GM23338 (cell line): ENCODE results near the gene CCRL2. TPM values are rescaled to one million over a fixed set of nuclear protein-coding genes. Genes with fewer than 3 reads are reported as not detected.

ENCODE experiments used
- ATAC-seq: fragments of 200-7000 bp; cut with Tn5 transposase; 3 replicates; pipeline ENCODE4 v1.9.1; 2020
- DNase-seq: peaks from one replicate; pipeline ENCODE4 v3.0.0-alpha.2; 2015; ENCODE audit warnings: low spot score
- H2AFZ ChIP-seq: fragments of 200-600 bp; sonication (generic); 2 replicates; pipeline ENCODE4 v1.8.0; 2016; ENCODE audit warnings: antibody characterized with exemption, mild to moderate bottlenecking, moderate library complexity
- H3F3A ChIP-seq: fragments of 200-600 bp; sonication (generic); replicated peaks from 2 replicates; pipeline ENCODE4 v1.8.0; 2017; ENCODE audit warnings: antibody characterized with exemption, mixed run types, low read depth
- H3K27ac ChIP-seq: fragments of 200-600 bp; sonication (generic); 2 replicates; pipeline ENCODE4 v1.6.1; 2016; ENCODE audit warnings: low read depth
- H3K27me3 ChIP-seq: fragments of 200-600 bp; sonication (generic); 2 replicates; pipeline ENCODE4 v1.8.0; 2016; ENCODE audit warnings: mild to moderate bottlenecking, mixed run types, moderate library complexity; ENCODE audit not compliant: insufficient read depth
- H3K36me3 ChIP-seq: fragments of 200-600 bp; sonication (generic); 2 replicates; pipeline ENCODE4 v1.8.0; 2016; ENCODE audit warnings: mild to moderate bottlenecking; ENCODE audit not compliant: insufficient read depth
- H3K4me1 ChIP-seq: fragments of 200-600 bp; sonication (generic); 2 replicates; pipeline ENCODE4 v1.8.0; 2016; ENCODE audit warnings: mild to moderate bottlenecking, moderate library complexity; ENCODE audit not compliant: insufficient read depth
- H3K4me2 ChIP-seq: fragments of 200-600 bp; sonication (generic); 2 replicates; pipeline ENCODE4 v1.7.1; 2017; ENCODE audit warnings: mixed run types
- H3K4me3 ChIP-seq: fragments of 200-600 bp; sonication (generic); 2 replicates; pipeline ENCODE4 v1.6.1; 2016; ENCODE audit warnings: mixed run types
- H3K79me2 ChIP-seq: fragments of 200-600 bp; sonication (generic); replicated peaks from 2 replicates; pipeline ENCODE4 v1.8.0; 2017; ENCODE audit warnings: mild to moderate bottlenecking; ENCODE audit not compliant: insufficient read depth
- H3K9me2 ChIP-seq: fragments of 200-600 bp; sonication (generic); 2 replicates; pipeline ENCODE4 v1.8.0; 2017; ENCODE audit not compliant: insufficient read depth
- H4K20me1 ChIP-seq: fragments of 200-600 bp; sonication (generic); replicated peaks from 2 replicates; pipeline ENCODE4 v1.8.0; 2017; ENCODE audit warnings: mild to moderate bottlenecking; ENCODE audit not compliant: insufficient read depth
- H3K27ac Mint-ChIP-seq: 2 replicates; pipeline ENCODE4 v1.8.0; 2020; ENCODE audit warnings: inconsistent platforms, mild to moderate bottlenecking, moderate library complexity, mixed read lengths
- H3K27me3 Mint-ChIP-seq: 3 replicates; pipeline ENCODE4 v1.8.0; 2022; ENCODE audit warnings: low read depth, mild to moderate bottlenecking, moderate library complexity, mixed read lengths, inconsistent platforms; ENCODE audit not compliant: insufficient read depth, poor library complexity
- H3K36me3 Mint-ChIP-seq: 3 replicates; pipeline ENCODE4 v1.8.0; 2021; ENCODE audit warnings: low read depth, mild to moderate bottlenecking, inconsistent platforms, moderate library complexity, mixed read lengths
- H3K4me1 Mint-ChIP-seq: 3 replicates; pipeline ENCODE4 v1.8.0; 2020; ENCODE audit warnings: mild to moderate bottlenecking, inconsistent platforms, mixed read lengths
- H3K4me3 Mint-ChIP-seq: 3 replicates; pipeline ENCODE4 v1.8.0; 2021; ENCODE audit warnings: moderate library complexity, mild to moderate bottlenecking, inconsistent platforms, mixed read lengths
- H3K9me3 Mint-ChIP-seq: 3 replicates; pipeline ENCODE4 v1.8.0; 2020; ENCODE audit warnings: moderate library complexity, mild to moderate bottlenecking, inconsistent platforms, mixed read lengths
- CREB1 ChIP-seq: fragments of 250-450 bp; sonication (Bioruptor Pico); IDR thresholded peaks from 2 replicates; pipeline ENCODE4 v1.5.0; 2020; ENCODE audit warnings: low read depth, mild to moderate bottlenecking, moderate library complexity
- EZH2 ChIP-seq: fragments of 200-600 bp; sonication (generic); IDR thresholded peaks from one replicate; pipeline ENCODE4 v1.8.0; 2017; ENCODE audit warnings: antibody characterized with exemption, mild to moderate bottlenecking, low read depth; ENCODE audit not compliant: unreplicated experiment
- EZH2phosphoT487 ChIP-seq: fragments of 200-600 bp; sonication (generic); IDR thresholded peaks from one replicate; pipeline ENCODE4 v1.8.1; 2018; ENCODE audit warnings: antibody characterized with exemption; ENCODE audit not compliant: unreplicated experiment
- JUNB ChIP-seq: IDR thresholded peaks from one replicate; pipeline ENCODE4 v1.6.1; 2016; ENCODE audit warnings: antibody characterized with exemption; ENCODE audit not compliant: unreplicated experiment
- NANOG ChIP-seq: IDR thresholded peaks from 2 replicates; pipeline ENCODE4 v1.6.1; 2016; ENCODE audit warnings: antibody characterized with exemption, borderline replicate concordance
- POLR2AphosphoS5 ChIP-seq: IDR thresholded peaks from 2 replicates; pipeline ENCODE4 v1.6.1; 2016; ENCODE audit warnings: antibody characterized with exemption, low read depth
- REST ChIP-seq: IDR thresholded peaks from one replicate; pipeline ENCODE4 v1.6.1; 2018; ENCODE audit warnings: antibody characterized with exemption; ENCODE audit not compliant: unreplicated experiment
- STAT1 ChIP-seq: IDR thresholded peaks from one replicate; pipeline ENCODE4 v1.6.1; 2016; ENCODE audit warnings: antibody characterized with exemption; ENCODE audit not compliant: unreplicated experiment
- ZNF114 ChIP-seq: fragments of 250-450 bp; sonication (Bioruptor Pico); IDR thresholded peaks from 2 replicates; pipeline ENCODE4 v1.5.0; 2020; ENCODE audit warnings: mild to moderate bottlenecking, moderate library complexity
- ZNF331 ChIP-seq: fragments of 250-450 bp; sonication (Bioruptor Pico); IDR thresholded peaks from 2 replicates; pipeline ENCODE4 v1.5.0; 2020; ENCODE audit warnings: low read depth, mild to moderate bottlenecking, moderate library complexity
- polyA plus RNA-seq: library from polyadenylated mRNA; unstranded; fragments of >200 nt; fragmentation: Nextera tagmentation; extraction: Ambion mirVana; gene quantifications from 2 replicates; pipeline ENCODE4 v1.2.1, GENCODE V29; 2016
- total RNA-seq: library from RNA; depleted of rRNA; stranded (reverse); fragments of >200 nt; shearing (Covaris generic); gene quantifications from 2 replicates; pipeline ENCODE4 v1.2.3, GENCODE V29; 2014
- TF ChIP-seq, protein P1 (sequence below), 2 experiments: fragments of 200-600 bp in 1 of 2; sonication (generic) in 1 of 2; conservative IDR thresholded peaks; 2 replicates each; pipeline versions ENCODE4 v1.5.1 to v1.6.1; 2016 to 2017; ENCODE audit warnings: antibody characterized with exemption in 2 of 2, low read depth in 2 of 2, mild to moderate bottlenecking in 2 of 2, moderate library complexity in 1 of 2
- TF ChIP-seq, protein P2 (sequence below): IDR thresholded peaks from 2 replicates; pipeline ENCODE4 v1.6.1; 2016; ENCODE audit warnings: antibody characterized with exemption
- TF ChIP-seq, protein P3 (sequence below): fragments of 250-450 bp; sonication (Bioruptor Pico); IDR thresholded peaks from 2 replicates; pipeline ENCODE4 v1.5.0; 2020; ENCODE audit warnings: mild to moderate bottlenecking, moderate library complexity

The CCRL2 gene
- total and polyA plus RNA-seq, 2 experiments from 2014 or later = not detected

- Mint-ChIP-seq H3K36me3 (no peaks in the 10 kb centered on the region), H3K27me3 (peaks cover 2% of the 10 kb centered on the region), H3K4me1 (no peaks in the 10 kb centered on the region), H3K27ac (no peak overlapping the region), H3K4me3 (no peak overlapping the region), H3K9me3 (no peaks in the 10 kb centered on the region)
- Histone ChIP-seq H3K4me3 (no peak overlapping the region), H3K79me2 (no peaks in the 10 kb centered on the region), H3K27ac (no peak overlapping the region), H3K4me1 (no peaks in the 10 kb centered on the region), H3F3A (no peaks in the 10 kb centered on the region), H4K20me1 (no peaks in the 10 kb centered on the region), H2AFZ (peak overlapping the region; percentile 33; the same call in 1 of the 2 replicates), H3K9me2 (peaks cover 3% of the 10 kb centered on the region; the same call in 1 of the 2 replicates), H3K36me3 (no peaks in the 10 kb centered on the region), H3K4me2 (no peak overlapping the region), H3K27me3 (no peaks in the 10 kb centered on the region)
- no peak for TF ChIP-seq EZH2
- no peak for TF ChIP-seq EZH2phosphoT487
- TF ChIP-seq, protein P1, sequence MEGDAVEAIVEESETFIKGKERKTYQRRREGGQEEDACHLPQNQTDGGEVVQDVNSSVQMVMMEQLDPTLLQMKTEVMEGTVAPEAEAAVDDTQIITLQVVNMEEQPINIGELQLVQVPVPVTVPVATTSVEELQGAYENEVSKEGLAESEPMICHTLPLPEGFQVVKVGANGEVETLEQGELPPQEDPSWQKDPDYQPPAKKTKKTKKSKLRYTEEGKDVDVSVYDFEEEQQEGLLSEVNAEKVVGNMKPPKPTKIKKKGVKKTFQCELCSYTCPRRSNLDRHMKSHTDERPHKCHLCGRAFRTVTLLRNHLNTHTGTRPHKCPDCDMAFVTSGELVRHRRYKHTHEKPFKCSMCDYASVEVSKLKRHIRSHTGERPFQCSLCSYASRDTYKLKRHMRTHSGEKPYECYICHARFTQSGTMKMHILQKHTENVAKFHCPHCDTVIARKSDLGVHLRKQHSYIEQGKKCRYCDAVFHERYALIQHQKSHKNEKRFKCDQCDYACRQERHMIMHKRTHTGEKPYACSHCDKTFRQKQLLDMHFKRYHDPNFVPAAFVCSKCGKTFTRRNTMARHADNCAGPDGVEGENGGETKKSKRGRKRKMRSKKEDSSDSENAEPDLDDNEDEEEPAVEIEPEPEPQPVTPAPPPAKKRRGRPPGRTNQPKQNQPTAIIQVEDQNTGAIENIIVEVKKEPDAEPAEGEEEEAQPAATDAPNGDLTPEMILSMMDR (conservative IDR thresholded peaks at IDR 0.05; ENCODE audit: low read depth in 2 of 2) = no peak
- no peak for TF ChIP-seq NANOG
- TF ChIP-seq, protein P2, sequence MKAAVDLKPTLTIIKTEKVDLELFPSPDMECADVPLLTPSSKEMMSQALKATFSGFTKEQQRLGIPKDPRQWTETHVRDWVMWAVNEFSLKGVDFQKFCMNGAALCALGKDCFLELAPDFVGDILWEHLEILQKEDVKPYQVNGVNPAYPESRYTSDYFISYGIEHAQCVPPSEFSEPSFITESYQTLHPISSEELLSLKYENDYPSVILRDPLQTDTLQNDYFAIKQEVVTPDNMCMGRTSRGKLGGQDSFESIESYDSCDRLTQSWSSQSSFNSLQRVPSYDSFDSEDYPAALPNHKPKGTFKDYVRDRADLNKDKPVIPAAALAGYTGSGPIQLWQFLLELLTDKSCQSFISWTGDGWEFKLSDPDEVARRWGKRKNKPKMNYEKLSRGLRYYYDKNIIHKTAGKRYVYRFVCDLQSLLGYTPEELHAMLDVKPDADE = no peak
- no peak for TF ChIP-seq CREB1 (CRISPR knock-in tag)
- no peak for TF ChIP-seq ZNF331
- no peak for TF ChIP-seq REST
- no peak for TF ChIP-seq ZNF114 (CRISPR knock-in tag)
- TF ChIP-seq, protein P3, sequence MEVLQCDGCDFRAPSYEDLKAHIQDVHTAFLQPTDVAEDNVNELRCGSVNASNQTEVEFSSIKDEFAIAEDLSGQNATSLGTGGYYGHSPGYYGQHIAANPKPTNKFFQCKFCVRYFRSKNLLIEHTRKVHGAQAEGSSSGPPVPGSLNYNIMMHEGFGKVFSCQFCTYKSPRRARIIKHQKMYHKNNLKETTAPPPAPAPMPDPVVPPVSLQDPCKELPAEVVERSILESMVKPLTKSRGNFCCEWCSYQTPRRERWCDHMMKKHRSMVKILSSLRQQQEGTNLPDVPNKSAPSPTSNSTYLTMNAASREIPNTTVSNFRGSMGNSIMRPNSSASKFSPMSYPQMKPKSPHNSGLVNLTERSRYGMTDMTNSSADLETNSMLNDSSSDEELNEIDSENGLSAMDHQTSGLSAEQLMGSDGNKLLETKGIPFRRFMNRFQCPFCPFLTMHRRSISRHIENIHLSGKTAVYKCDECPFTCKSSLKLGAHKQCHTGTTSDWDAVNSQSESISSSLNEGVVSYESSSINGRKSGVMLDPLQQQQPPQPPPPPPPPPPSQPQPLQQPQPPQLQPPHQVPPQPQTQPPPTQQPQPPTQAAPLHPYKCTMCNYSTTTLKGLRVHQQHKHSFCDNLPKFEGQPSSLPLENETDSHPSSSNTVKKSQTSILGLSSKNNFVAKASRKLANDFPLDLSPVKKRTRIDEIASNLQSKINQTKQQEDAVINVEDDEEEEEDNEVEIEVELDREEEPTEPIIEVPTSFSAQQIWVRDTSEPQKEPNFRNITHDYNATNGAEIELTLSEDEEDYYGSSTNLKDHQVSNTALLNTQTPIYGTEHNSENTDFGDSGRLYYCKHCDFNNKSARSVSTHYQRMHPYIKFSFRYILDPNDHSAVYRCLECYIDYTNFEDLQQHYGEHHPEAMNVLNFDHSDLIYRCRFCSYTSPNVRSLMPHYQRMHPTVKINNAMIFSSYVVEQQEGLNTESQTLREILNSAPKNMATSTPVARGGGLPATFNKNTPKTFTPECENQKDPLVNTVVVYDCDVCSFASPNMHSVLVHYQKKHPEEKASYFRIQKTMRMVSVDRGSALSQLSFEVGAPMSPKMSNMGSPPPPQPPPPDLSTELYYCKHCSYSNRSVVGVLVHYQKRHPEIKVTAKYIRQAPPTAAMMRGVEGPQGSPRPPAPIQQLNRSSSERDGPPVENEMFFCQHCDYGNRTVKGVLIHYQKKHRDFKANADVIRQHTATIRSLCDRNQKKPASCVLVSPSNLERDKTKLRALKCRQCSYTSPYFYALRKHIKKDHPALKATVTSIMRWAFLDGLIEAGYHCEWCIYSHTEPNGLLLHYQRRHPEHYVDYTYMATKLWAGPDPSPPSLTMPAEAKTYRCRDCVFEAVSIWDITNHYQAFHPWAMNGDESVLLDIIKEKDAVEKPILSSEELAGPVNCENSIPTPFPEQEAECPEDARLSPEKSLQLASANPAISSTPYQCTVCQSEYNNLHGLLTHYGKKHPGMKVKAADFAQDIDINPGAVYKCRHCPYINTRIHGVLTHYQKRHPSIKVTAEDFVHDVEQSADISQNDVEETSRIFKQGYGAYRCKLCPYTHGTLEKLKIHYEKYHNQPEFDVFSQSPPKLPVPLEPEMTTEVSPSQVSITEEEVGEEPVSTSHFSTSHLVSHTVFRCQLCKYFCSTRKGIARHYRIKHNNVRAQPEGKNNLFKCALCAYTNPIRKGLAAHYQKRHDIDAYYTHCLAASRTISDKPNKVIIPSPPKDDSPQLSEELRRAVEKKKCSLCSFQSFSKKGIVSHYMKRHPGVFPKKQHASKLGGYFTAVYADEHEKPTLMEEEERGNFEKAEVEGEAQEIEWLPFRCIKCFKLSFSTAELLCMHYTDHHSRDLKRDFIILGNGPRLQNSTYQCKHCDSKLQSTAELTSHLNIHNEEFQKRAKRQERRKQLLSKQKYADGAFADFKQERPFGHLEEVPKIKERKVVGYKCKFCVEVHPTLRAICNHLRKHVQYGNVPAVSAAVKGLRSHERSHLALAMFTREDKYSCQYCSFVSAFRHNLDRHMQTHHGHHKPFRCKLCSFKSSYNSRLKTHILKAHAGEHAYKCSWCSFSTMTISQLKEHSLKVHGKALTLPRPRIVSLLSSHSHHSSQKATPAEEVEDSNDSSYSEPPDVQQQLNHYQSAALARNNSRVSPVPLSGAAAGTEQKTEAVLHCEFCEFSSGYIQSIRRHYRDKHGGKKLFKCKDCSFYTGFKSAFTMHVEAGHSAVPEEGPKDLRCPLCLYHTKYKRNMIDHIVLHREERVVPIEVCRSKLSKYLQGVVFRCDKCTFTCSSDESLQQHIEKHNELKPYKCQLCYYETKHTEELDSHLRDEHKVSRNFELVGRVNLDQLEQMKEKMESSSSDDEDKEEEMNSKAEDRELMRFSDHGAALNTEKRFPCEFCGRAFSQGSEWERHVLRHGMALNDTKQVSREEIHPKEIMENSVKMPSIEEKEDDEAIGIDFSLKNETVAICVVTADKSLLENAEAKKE = no peak
- no peak for TF ChIP-seq JUNB
- no peak for TF ChIP-seq POLR2AphosphoS5
- TF ChIP-seq STAT1 = no peak
- ATAC-seq (no peak), DNase-seq (no peak)
Observed at GRCh38 chr3:46367811-46368210, 39.2 kb upstream of the CCRL2 start.
